HG03095 (cell line): ENCODE results near the gene SLMAP.

Experiments
- ATAC-seq: cut with Tn5 transposase; IDR thresholded peaks from one replicate; pipeline ENCODE4 v1.9.1; 2021; ENCODE audit warnings: moderate library complexity; ENCODE audit not compliant: unreplicated experiment

Gene SLMAP

GRCh38 chr3:57958642-57959422, 202.7 kb downstream of the SLMAP start:
- ATAC-seq = no peak

DNA sequence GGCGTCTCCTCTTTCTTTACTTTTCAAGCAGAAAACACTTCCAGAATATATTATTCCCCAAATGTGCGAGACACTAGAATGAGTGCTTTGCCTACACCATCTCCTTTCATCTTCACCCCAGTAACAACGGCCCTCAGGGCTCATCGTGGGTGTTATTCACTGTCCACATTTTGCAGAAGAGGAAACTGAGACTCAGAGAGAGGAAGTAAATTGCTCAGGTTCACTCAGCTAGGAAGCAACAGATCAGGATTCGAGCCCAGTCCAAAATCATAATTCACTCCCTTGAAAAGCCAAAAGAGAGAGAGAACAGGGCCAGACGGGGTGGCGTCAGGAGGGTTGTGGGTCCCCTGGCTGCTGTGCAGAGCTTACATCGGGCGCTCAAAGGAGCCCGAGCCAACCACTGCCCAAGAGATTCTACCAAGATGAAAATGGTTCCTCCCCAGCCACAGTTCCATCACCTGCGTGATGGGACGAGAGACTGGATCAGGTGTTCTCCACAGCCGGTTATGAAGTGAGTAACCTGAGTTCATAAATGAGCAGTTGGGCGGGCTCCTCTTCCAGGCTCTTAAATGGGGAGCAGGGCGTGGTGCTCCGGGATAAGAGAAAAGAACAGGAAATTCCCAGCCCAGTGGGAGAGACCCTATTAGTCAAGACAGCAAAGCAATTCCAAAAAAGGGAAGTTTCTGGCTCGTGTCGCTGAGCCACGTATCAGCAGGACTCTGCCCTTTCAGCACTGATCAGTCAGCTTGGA, 203.5 kb downstream of the SLMAP start:
- ATAC-seq = no peak

DNA sequence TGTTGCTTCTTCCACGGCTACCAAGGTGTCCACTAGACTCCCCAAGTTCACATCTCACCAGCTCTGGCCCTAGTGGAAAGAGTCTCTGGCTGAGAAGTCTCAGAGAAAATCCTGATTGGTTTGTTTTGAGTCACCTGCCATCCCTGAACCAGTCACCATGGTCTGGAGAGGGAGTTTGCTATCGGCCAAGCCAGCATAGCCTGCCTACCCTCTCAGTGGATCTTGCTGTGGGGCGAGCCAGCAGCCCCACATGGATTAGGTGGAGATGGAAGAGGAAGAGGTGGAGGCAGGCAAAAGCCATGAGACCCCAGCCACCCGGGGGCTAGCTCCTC, 204.0 kb downstream of the SLMAP start:
- ATAC-seq = no peak

DNA sequence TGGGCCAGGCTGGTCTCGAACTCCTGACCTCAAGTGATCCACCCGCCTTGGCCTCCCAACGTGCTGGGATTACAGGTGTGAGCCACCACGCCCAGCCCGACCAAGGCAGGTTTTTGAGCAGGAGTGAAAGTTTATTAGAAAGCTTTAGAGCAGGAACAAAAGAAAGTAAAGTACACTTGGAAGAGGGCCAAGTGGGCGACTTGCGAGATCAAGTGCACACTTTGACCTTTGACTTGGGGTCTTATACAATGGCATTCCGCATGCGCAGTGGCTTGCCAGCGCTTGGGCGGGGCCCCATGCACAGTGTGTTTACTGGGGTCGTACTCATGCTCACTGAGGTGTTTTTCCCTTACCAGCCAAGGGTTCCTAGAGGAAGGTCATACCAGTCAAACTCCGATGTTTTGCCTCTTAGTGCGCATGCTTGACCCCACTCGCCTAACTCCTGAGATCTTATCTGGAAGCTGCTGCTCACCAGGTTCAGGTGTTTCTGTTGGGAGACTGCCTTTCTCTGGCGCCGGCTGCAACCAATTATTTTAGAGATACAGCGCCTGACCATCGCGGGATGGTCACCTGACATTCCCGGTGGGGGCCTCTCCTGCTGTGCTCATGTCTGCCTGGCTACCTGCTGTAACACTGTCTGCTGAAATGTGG, 205.2 kb downstream of the SLMAP start:
- no peak for ATAC-seq

DNA sequence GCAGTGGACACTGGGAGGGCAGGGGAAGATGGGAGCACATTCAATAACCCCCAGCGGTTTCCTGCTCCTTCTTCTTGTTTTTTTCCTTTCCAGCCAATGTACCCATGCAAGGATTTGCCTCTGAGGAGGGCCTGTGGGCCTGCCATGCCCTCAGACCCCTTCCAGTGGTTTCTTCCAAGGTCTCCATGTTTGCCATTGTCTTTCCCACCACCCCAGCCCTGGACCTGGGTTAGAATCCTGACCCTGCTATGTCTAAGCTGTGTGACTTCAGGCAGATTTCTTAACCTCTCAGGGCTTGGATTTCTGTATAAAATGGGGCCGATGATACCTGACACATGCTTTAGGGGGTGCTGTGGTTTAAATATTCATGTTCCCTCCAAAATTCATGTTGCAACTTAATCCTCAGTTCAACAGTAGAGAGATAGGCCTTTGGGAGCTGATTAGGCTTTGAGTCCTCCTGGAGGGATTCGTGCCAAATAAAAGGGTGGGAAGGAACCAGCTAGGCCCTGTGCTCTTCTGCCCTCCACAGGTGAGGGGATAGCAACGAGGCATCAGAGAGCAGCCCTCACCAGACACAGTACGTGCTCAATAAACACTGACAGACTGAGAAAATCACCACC, 205.8 kb downstream of the SLMAP start:
- no peak for ATAC-seq

DNA sequence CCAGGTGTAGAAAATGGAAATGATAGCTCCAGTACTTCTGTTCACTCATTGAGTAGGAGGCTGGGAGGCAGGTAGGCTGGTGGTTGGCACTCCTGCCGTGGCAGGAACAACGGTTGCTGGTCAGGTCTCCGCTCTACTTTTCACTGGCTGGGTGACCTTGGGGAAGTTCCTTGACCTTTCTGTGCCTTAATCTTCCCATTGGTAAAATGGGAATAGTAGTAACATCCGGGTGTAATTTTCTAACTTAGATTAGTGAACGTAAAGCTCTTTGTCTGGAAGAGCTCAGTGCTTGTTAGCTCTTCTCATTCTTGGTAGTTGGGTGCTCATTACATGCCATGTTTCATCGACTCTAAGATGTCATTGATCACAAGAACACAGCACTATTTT, 206.3 kb downstream of the SLMAP start:
- ATAC-seq = no peak

GRCh38 chr3:57963811-57964346, 207.8 kb downstream of the SLMAP start:
- no peak for ATAC-seq

DNA sequence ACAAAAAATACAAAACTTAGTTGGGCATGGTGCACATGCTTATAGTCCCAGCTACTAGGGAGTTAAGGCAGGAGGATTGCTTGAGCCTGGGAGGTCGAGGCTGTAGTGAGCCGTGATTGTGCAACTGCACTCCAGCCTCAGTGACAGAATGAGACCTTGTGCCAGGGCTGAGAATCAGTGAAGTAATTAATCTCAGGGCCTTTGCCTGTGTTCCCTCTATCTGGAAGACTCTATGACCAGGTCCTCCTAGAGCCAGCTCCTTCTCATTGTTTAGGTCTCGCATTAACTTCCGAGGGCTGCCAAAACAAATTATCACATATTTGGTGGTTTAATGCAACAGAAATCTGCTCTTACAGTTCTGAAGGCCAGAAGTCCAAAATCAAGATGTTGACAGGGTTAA, 210.7 kb downstream of the SLMAP start:
- no peak for ATAC-seq

GRCh38 chr3:57967590-57967989, 211.5 kb downstream of the SLMAP start:
- ATAC-seq = no peak

GRCh38 chr3:57968501-57968900, 212.4 kb downstream of the SLMAP start:
- no peak for ATAC-seq

DNA sequence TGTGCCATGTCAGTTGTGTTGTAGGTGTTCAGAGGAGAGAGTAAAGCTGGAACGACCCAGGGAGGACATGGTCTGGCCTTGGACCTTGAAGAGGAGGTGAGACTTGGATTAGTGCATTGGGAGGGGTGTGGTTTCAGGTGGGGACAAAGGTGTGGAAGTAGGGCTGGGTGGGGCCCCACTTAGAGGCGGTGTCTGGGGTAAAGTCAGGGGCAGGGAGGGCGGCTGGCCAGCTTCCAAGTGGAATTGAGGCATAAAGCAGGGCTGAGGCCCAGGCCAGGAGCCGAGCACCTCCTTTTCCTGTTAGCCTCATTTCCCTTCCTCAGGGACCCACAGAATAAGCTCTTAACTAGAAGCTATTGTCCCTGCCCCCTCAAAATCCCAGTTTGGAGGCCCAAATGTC, 215.9 kb downstream of the SLMAP start:
- no peak for ATAC-seq

- no peak for ATAC-seq
These were observed 216.5 kb downstream of the SLMAP start for GRCh38 chr3:57972531-57973111.

- no peak for ATAC-seq
These were observed 217.8 kb downstream of the SLMAP start for GRCh38 chr3:57973715-57974477.

- ATAC-seq = no peak
These were observed 218.8 kb downstream of the SLMAP start for GRCh38 chr3:57974796-57975388.

GRCh38 chr3:57977818-57978235, 221.7 kb downstream of the SLMAP start:
- no peak for ATAC-seq

GRCh38 chr3:57978316-57978715, 222.2 kb downstream of the SLMAP start:
- ATAC-seq = no peak
